Measurements from ENCODE around the gene BCL11B.

BCL11B gene

DNA sequence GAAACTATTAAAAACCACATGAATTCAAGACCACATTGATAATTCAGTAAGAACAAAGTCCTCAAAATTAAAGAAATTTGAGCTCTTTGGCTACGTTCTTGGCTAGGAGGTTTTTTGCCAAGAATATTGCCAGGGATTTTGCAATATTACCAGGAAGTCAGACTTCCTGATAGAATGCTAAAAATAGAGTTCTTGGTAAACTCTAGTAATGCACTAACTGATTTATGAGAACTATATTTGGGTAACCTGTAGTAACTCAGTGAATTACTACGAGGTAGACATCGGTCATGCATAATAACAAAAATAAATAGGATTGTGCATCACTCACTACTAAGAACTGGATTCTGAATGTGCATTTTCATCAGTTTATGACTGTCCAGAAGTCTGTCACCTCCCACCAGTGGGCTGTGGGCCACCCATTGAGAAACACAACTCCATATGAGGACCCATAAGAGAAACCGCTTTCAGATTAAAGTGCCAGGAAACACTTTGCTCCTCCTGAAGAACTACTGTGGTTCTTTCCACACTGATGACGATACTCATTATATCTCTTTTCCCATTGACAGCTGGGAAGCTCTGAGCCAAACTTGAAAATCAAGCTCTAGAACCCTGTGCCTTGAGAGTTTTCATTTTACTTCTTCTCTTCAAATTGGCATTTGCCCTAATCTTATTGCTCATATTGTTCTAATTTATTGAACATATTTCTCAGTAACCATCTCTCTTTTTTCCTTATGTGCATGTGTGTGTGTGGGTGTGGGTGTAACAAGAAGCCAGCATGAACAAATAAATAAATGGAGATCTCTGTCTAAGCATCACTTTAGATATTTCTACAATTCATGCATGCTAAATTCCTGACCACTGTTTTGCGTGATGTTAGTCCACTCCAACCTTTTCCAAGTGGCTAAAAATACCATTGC is 116.6 kb downstream of the BCL11B start:
- DNase-seq, result no peak

- DNase-seq, result no peak
Observed at GRCh38 chr14:99150236-99150635, 121.8 kb downstream of the BCL11B start.

- DNase-seq, result no peak
Observed at GRCh38 chr14:99148861-99149610, 123.0 kb downstream of the BCL11B start.

GRCh38 chr14:99148131-99148530 is 123.9 kb downstream of the BCL11B start:
- DNase-seq, result no peak

DNA sequence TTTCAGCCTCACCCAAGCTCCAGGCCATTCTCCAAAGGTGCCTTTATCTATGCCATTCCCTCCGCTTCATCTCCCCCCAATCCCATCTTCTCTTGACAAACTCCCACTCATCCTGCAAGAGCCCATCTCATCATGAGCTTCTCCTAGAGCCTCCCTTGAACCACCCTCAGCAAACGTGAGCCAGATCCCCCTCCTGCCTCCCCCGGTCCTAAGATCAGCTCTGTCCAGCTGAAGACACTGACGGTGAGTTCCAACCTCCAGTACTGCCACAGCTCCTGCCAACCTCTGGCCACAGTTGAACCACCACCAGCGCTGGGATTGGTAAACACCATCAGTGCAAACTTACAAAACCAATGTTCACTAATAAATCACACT is 124.6 kb downstream of the BCL11B start:
- no peak for DNase-seq

- DNase-seq, result no peak
Observed at GRCh38 chr14:99146616-99147365, 125.2 kb downstream of the BCL11B start.

DNA sequence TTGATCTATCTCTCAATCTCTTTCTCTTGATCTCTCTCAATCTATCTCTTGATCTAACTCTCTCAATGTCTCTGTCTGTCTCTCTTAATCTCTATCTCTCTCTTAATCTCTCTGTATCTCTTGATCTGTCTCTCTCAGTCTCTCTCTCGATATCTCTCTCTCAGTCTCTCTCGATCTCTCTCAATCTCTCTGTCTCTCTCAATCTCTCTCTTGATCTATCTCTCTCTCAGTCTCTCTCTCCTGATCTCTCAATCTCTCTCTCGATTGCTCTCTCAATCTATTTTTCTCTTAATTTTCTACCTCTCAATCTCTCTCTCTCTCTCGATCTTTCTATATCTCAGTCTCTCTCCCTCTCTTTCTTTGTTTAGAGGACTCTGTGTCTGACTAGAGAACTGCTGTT is 126.7 kb downstream of the BCL11B start:
- no peak for DNase-seq

- no peak for DNase-seq
Observed at GRCh38 chr14:99143793-99144192, 128.2 kb downstream of the BCL11B start.

GRCh38 chr14:99143126-99143525 is 128.9 kb downstream of the BCL11B start:
- no peak for DNase-seq

DNA sequence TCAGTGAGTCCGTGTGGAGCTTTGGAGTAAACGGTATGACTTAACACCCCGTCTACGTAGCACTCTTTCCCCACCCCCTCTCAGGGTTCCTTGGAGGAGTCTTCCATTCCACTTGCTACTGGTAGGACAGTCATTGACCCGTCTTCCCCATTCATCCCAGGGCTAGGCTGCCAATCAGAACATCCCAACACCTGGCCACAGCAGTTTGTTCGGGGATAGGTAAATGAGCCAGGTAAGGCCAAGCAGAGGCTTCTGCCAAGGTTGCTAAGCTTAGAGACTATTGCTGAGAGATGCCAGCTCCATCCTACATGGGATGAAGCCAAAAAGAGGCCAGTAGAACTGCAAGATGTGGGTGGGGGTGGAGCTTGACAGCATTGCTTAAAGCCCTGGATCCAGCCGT is 130.8 kb downstream of the BCL11B start:
- DNase-seq, result no peak

GRCh38 chr14:99138999-99139865 is 132.8 kb downstream of the BCL11B start:
- DNase-seq, result no peak

GRCh38 chr14:99137913-99138571 is 134.0 kb downstream of the BCL11B start:
- no peak for DNase-seq

DNA sequence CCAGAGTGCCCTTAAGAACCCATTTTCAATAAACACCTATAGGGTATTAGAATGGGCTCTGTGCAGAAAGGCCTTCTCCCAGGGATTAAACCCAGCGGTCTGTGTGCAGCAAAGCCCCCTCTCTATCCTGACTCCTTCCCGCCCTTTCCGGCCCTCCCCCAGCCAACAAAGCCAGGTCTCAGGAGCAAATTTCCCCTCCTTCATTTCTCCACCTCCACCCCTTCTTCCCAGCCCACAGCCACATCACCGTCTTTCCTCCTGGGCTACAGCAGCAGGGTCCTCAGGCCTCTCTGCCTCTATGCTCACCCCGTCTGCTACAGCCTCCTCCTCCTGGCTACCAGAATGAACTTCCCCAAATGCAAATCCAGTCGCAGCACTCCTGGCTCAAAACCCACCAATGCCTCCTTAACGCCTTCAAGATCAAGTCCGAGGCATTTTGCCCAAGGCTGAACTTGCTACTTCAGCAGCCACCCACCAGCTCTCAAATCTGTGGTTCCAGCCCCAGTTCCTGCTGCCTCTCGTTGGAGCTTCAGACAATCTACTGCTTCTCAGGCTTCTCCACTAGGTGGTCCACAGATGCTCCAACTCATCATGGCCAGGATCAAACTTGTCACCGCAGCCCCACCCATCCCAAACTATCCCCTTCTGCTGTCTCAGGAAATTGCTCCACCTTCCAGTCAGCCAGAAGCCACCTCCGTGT is 134.8 kb downstream of the BCL11B start:
- DNase-seq, result no peak

GRCh38 chr14:99136401-99136800 is 135.6 kb downstream of the BCL11B start:
- DNase-seq, result no peak

GRCh38 chr14:99136047-99136400 is 136.0 kb downstream of the BCL11B start:
- no peak for DNase-seq

GRCh38 chr14:99134516-99135046 is 137.4 kb downstream of the BCL11B start:
- no peak for DNase-seq

DNA sequence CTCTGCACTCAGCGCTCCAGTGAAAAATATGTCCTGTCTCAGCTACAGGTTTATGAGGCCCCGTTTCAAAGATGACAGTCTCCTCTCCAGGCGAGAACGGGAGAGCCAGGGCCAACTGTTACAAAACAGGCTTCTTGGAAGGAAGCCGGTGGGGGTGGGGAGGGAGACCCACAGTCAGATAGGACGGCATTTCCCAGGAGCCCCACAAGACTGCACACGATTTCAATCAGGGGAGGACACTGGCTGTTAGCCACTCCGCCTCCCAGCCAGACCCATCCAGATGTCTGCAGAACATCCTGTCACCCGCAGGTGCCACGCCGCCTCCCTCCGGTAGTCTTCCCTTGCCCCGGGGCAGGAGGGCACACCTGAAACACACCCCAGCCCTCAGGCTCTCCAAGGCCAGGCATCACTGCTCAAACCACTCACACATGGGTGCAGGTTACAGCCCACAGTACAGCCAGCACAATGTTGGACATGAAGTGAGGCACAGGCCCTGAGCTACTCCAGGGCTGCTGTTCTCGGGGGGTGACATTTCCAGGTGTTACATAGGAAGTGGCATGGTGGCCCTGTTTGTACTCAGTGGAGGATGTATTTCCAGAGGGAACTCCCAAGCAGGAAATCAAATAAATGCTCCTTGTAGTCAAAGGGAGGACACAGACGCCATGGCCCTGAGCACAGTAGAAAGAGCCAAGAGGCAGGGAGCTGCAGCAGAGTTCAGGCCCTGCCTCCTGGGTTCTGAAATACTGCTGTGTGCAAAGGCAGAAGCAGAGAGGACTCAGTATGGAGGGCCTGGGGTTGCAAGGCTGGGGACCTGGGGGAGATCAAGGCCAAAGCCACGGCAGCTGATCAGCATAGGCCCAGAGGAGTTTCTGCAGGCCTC is 138.1 kb downstream of the BCL11B start:
- DNase-seq, result no peak

DNA sequence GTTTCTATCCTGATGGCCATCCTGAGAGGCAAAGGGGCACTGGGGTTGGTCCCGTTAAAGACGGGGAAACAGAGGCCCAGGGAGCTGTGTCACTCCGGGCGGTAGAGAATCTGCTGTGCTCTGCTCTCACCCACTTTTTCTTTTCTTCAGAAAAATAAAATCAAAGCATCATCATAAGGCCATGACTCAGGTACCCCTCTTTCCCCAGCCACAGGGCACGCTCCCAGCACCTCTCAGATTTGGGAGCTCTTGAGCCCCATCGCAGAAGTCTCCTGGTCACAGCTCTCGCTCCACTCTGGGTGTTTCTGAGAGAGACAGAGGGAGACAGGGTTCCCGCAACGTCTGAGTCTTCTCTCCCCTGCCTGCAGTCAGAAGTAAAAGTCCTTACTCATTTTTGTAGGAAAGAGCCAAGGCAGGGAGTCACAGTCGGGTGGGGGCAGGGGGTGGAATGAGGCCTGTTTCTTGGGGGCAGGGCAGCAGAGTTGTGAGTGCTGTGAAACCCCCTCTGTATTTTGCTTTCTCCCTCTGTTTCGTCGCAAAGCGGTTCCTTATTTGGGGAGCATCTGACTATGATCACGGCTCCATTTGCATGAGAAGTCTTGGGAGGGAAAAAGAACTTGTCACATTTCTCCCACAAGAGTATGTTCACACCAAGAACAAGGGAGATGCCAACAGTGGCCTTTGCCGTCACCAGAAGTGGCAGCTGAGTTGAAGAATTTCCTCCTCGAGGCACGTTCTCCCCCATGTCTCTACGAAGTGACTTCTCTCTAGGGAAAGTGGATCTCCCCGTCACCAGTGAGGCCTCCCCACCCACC is 139.0 kb downstream of the BCL11B start:
- no peak for DNase-seq

DNA sequence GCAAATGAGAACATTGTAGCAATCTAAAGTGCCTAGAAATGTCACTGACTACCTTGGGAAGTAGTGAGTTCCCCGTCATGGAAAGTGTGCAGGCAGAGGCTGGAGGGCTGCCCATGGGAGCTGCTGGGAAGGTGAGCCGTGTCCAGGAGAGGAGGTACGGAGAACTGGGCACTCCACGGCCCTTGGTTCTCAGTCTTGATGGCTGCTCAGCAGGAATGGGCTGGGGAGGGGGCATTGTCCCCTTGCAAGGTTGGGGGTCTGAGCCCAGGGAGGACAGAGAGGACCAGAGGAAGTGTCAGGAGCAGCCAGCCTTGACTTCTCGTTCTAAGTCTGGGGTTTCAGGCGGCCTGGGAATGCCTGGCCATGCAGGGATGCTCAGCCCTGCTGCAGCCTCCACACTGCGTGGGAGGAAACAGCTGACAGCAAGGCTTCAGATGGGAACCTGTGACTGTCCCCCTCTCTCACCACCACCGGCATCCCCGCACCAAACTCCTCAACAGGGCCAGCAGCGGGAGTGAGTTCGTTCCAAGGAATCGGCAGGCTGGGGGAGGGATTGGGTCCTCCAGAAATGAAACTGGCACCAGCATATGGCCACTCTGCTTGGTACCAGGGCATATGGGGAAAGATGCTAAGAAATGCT is 140.2 kb downstream of the BCL11B start:
- no peak for DNase-seq
